ENCODE results near the gene RASAL2.

RASAL2 gene

GRCh38 chr1:178101654-178102053 lies 7.8 kb downstream of the RASAL2 start:
- POLR2A ChIA-PET: interaction anchor here (1.0 kb wide), 1 partner anchor 8 kb away, joined by 3 read pairs; the partner anchor contains the start of gene RASAL2

GRCh38 chr1:178102218-178102617 lies 8.3 kb downstream of the RASAL2 start:
- TF ChIP-seq SP1 (IDR thresholded peaks at IDR 0.05): no peak
- no peak for TF ChIP-seq ARNT (IDR thresholded peaks at IDR 0.05)
- TF ChIP-seq L3MBTL2 (conservative IDR thresholded peaks at IDR 0.05): no peak
- no peak for TF ChIP-seq CTBP1 (IDR thresholded peaks at IDR 0.05; ENCODE audit: borderline replicate concordance)
- no peak for TF ChIP-seq FOXK2 (IDR thresholded peaks at IDR 0.05)
- TF ChIP-seq NFRKB (IDR thresholded peaks at IDR 0.05): no peak
- TF ChIP-seq ELF4 (IDR thresholded peaks at IDR 0.05): no peak
- TF ChIP-seq PKNOX1 (IDR thresholded peaks at IDR 0.05): no peak
- no peak for TF ChIP-seq TARDBP (IDR thresholded peaks at IDR 0.05)
- TF ChIP-seq FOXM1 (IDR thresholded peaks at IDR 0.05; ENCODE audit: borderline replicate concordance): no peak
- POLR2A ChIA-PET: interaction anchor here (1.0 kb wide), 1 partner anchor 8 kb away, joined by 3 read pairs; the partner anchor contains the start of gene RASAL2
- CTCF ChIA-PET: no interaction called here
- DNase-seq (ENCODE audit: extremely low spot score): no peak

More at GRCh38 chr1:178101654-178102053, 7.8 kb downstream of the RASAL2 start:
- CTCF ChIA-PET: no interaction called here
- TF ChIP-seq LEF1 (IDR thresholded peaks at IDR 0.05; ENCODE audit: borderline replicate concordance): no peak
- TF ChIP-seq ARNT (IDR thresholded peaks at IDR 0.05): no peak
- TF ChIP-seq NFRKB (IDR thresholded peaks at IDR 0.05): no peak
- TF ChIP-seq PKNOX1 (IDR thresholded peaks at IDR 0.05): no peak
- no peak for TF ChIP-seq CTBP1 (IDR thresholded peaks at IDR 0.05; ENCODE audit: borderline replicate concordance)
- TF ChIP-seq BHLHE40 (IDR thresholded peaks at IDR 0.05; ENCODE audit: borderline replicate concordance): no peak
- no peak for TF ChIP-seq ELF4 (IDR thresholded peaks at IDR 0.05)
- TF ChIP-seq FOXK2 (IDR thresholded peaks at IDR 0.05): no peak
- no peak for TF ChIP-seq FOXA1 (IDR thresholded peaks at IDR 0.05)
- no peak for TF ChIP-seq SP1 (IDR thresholded peaks at IDR 0.05)
- no peak for TF ChIP-seq ZNF384 (IDR thresholded peaks at IDR 0.05)
- no peak for TF ChIP-seq L3MBTL2 (conservative IDR thresholded peaks at IDR 0.05)
- TF ChIP-seq FOXM1 (IDR thresholded peaks at IDR 0.05; ENCODE audit: borderline replicate concordance): no peak
- DNase-seq (ENCODE audit: extremely low spot score): no peak

- POLR2A ChIA-PET: no interaction called here
- no peak for DNase-seq (ENCODE audit: extremely low spot score)
- TF ChIP-seq TARDBP (IDR thresholded peaks at IDR 0.05): no peak
- no peak for TF ChIP-seq BHLHE40 (IDR thresholded peaks at IDR 0.05; ENCODE audit: borderline replicate concordance)
- TF ChIP-seq FOXM1 (IDR thresholded peaks at IDR 0.05; ENCODE audit: borderline replicate concordance): no peak
- TF ChIP-seq ELF4 (IDR thresholded peaks at IDR 0.05): no peak
- no peak for TF ChIP-seq ARNT (IDR thresholded peaks at IDR 0.05)
- no peak for TF ChIP-seq HDGF (IDR thresholded peaks at IDR 0.05; ENCODE audit: borderline replicate concordance)
- no peak for TF ChIP-seq L3MBTL2 (conservative IDR thresholded peaks at IDR 0.05)
- no peak for TF ChIP-seq FOXA1 (IDR thresholded peaks at IDR 0.05)
- no peak for TF ChIP-seq ZNF384 (IDR thresholded peaks at IDR 0.05)
- CTCF ChIA-PET: no interaction called here
Measured at GRCh38 chr1:178107823-178108222, 13.9 kb downstream of the RASAL2 start.

GRCh38 chr1:178109348-178110143 lies 15.6 kb downstream of the RASAL2 start:
- POLR2A ChIA-PET: interaction anchor here (1.1 kb wide), 1 partner anchor 16 kb away, joined by 3 read pairs; no protein-coding TSS in a partner anchor
- no peak for DNase-seq (ENCODE audit: extremely low spot score)
- CTCF ChIA-PET: interaction anchor here (0.7 kb wide), 1 partner anchor 77 kb away, joined by 3 read pairs; no protein-coding TSS in a partner anchor
- TF ChIP-seq ARNT (IDR thresholded peaks at IDR 0.05) (no peak), FOXA1 (IDR thresholded peaks at IDR 0.05) (no peak), FOXK2 (IDR thresholded peaks at IDR 0.05) (no peak), PKNOX1 (IDR thresholded peaks at IDR 0.05) (no peak), L3MBTL2 (conservative IDR thresholded peaks at IDR 0.05) (no peak), ZNF384 (IDR thresholded peaks at IDR 0.05) (no peak), SP1 (IDR thresholded peaks at IDR 0.05) (no peak), CTBP1 (IDR thresholded peaks at IDR 0.05; ENCODE audit: borderline replicate concordance) (no peak), BHLHE40 (IDR thresholded peaks at IDR 0.05; ENCODE audit: borderline replicate concordance) (no peak), SUZ12 (IDR thresholded peaks at IDR 0.05) (no peak), HDGF (IDR thresholded peaks at IDR 0.05; ENCODE audit: borderline replicate concordance) (no peak), LEF1 (IDR thresholded peaks at IDR 0.05; ENCODE audit: borderline replicate concordance) (no peak), ELF4 (IDR thresholded peaks at IDR 0.05) (no peak), NFRKB (IDR thresholded peaks at IDR 0.05) (no peak), TARDBP (IDR thresholded peaks at IDR 0.05) (no peak), FOXM1 (IDR thresholded peaks at IDR 0.05; ENCODE audit: borderline replicate concordance) (no peak)

GRCh38 chr1:178115260-178115659 lies 21.4 kb downstream of the RASAL2 start:
- CTCF ChIA-PET: no interaction called here
- POLR2A ChIA-PET: no interaction called here
- TF ChIP-seq CTBP1 (IDR thresholded peaks at IDR 0.05; ENCODE audit: borderline replicate concordance) (no peak), ARNT (IDR thresholded peaks at IDR 0.05) (no peak), FOXA1 (IDR thresholded peaks at IDR 0.05) (no peak), SUZ12 (IDR thresholded peaks at IDR 0.05) (no peak), BHLHE40 (IDR thresholded peaks at IDR 0.05; ENCODE audit: borderline replicate concordance) (no peak), HDGF (IDR thresholded peaks at IDR 0.05; ENCODE audit: borderline replicate concordance) (no peak), ELF4 (IDR thresholded peaks at IDR 0.05) (no peak), NFRKB (IDR thresholded peaks at IDR 0.05) (no peak), FOXM1 (IDR thresholded peaks at IDR 0.05; ENCODE audit: borderline replicate concordance) (no peak), TARDBP (IDR thresholded peaks at IDR 0.05) (no peak), SP1 (IDR thresholded peaks at IDR 0.05) (no peak), FOXK2 (IDR thresholded peaks at IDR 0.05) (no peak), L3MBTL2 (conservative IDR thresholded peaks at IDR 0.05) (no peak), LEF1 (IDR thresholded peaks at IDR 0.05; ENCODE audit: borderline replicate concordance) (no peak), PKNOX1 (IDR thresholded peaks at IDR 0.05) (no peak), ZNF384 (IDR thresholded peaks at IDR 0.05) (no peak)
- no peak for DNase-seq (ENCODE audit: extremely low spot score)

Measured in HEK293T (cell line).